Measurements from ENCODE around the gene GK2.

GRCh38 chr4:79364061-79364460 is 44.0 kb downstream of the GK2 start:
- TF ChIP-seq POLR2A (IDR thresholded peaks at IDR 0.05): no peak
- no peak for TF ChIP-seq CTCF (IDR thresholded peaks at IDR 0.05)
